NCI-H2196 (cell line): Measurements from ENCODE around the gene EP400.
"Not testable (repeated sequence)": the region's sequence is repeated elsewhere in the genome, so short reads cannot be mapped to it uniquely, and the experiment has no call there.

Experiments
- DNase-seq: peaks from one replicate; lab custom pipeline; 2025; ENCODE audit not compliant: unreplicated experiment; lab: John Stamatoyannopoulos, UW

Gene EP400

GRCh38 chr12:132081423-132081822 is 131.7 kb downstream of the EP400 start:
- DNase-seq: no peak

GRCh38 chr12:132083614-132083940 is 133.8 kb downstream of the EP400 start:
- DNase-seq: no peak

GRCh38 chr12:132083941-132084620 is 134.3 kb downstream of the EP400 start:
- peak; percentile 95 for DNase-seq

GRCh38 chr12:132084621-132085290 is 135.0 kb downstream of the EP400 start:
- peak; percentile 58 for DNase-seq

GRCh38 chr12:132085291-132085635 is 135.5 kb downstream of the EP400 start:
- no peak for DNase-seq

- DNase-seq: no peak
Observed at GRCh38 chr12:132089407-132089910, 139.7 kb downstream of the EP400 start.

- no peak for DNase-seq
Observed at GRCh38 chr12:132094269-132094891, 144.6 kb downstream of the EP400 start.

- DNase-seq: no peak
Observed at GRCh38 chr12:132095520-132096409, 146.0 kb downstream of the EP400 start.

GRCh38 chr12:132099739-132100138 is 150.0 kb downstream of the EP400 start:
- no peak for DNase-seq

GRCh38 chr12:132100306-132101065 is 150.7 kb downstream of the EP400 start:
- no peak for DNase-seq

- no peak for DNase-seq
Observed at GRCh38 chr12:132102297-132102696, 152.6 kb downstream of the EP400 start.

GRCh38 chr12:132103072-132103471 is 153.3 kb downstream of the EP400 start:
- DNase-seq: not testable (repeated sequence)

GRCh38 chr12:132103542-132104308 is 154.0 kb downstream of the EP400 start:
- DNase-seq: no peak

- no peak for DNase-seq
Observed at GRCh38 chr12:132105467-132105866, 155.7 kb downstream of the EP400 start.

GRCh38 chr12:132106921-132107320 is 157.2 kb downstream of the EP400 start:
- DNase-seq: no peak

GRCh38 chr12:132108211-132108832 is 158.6 kb downstream of the EP400 start:
- DNase-seq: peak; percentile 13

- no peak for DNase-seq
Observed at GRCh38 chr12:132109741-132110140, 160.0 kb downstream of the EP400 start.

GRCh38 chr12:132110677-132111076 is 160.9 kb downstream of the EP400 start:
- no peak for DNase-seq

GRCh38 chr12:132111654-132112304 is 162.0 kb downstream of the EP400 start:
- no peak for DNase-seq
